NB4 (cell line): ENCODE results near the gene KARS1.

ENCODE experiments used
- CTCF ChIP-seq: IDR thresholded peaks from one replicate; pipeline ENCODE4 v1.5.1; 2012; ENCODE audit warnings: low read depth, low read length
- MAX ChIP-seq: IDR thresholded peaks from 2 replicates; pipeline ENCODE4 v1.6.1; 2011; ENCODE audit warnings: low read depth, low read length
- POLR2A ChIP-seq: IDR thresholded peaks from 2 replicates; pipeline ENCODE4 v1.6.1; 2011; ENCODE audit warnings: mild to moderate bottlenecking; ENCODE audit not compliant: insufficient read length; ENCODE audit errors: extremely low read depth

- TF ChIP-seq CTCF, result no peak
- no peak for TF ChIP-seq POLR2A
- TF ChIP-seq MAX, result no peak
Observed at GRCh38 chr16:75629132-75629531, 18.3 kb downstream of the KARS1 start.
